ENCODE data around the gene SLCO2B1.

Gene SLCO2B1

GRCh38 chr11:75151346-75152047, 590 bp downstream of the SLCO2B1 start:
- H3K27me3 ChIP-seq (ENCODE audit: control insufficient read depth in 3 of 3, insufficient read depth in 3 of 3, low read depth in 1 of 3, low read length in 3 of 3), result no peaks in the 10 kb centered on the region
- H3K79me1 ChIP-seq (ENCODE audit: low read depth, low read length), result no peaks in the 10 kb centered on the region
- WGBS, 2 donors (ENCODE audit: extremely low coverage in 2 of 2, insufficient read length in 2 of 2, insufficient replicate concordance in 1 of 2), result no CpG with 5 or more reads among the region's 13 CpGs
- H3K23ac ChIP-seq (ENCODE audit: low read depth, low read length, poor library complexity), result no peak overlapping the region
- H3K9me3 ChIP-seq (replicated peaks in 1 of 2; ENCODE audit: control insufficient read depth in 2 of 2, insufficient read depth in 1 of 2, low read depth in 1 of 2, low read length in 2 of 2), result no peaks in the 10 kb centered on the region
- no peak overlapping the region for H3K18ac ChIP-seq (ENCODE audit: low read length)
- no peak overlapping the region for H2BK15ac ChIP-seq (ENCODE audit: low read length)
- no peaks in the 10 kb centered on the region for H3K36me3 ChIP-seq (replicated peaks in 1 of 2; ENCODE audit: control insufficient read depth in 2 of 2, insufficient read depth in 2 of 2, low read length in 2 of 2)
- no peak overlapping the region for H2AK5ac ChIP-seq (ENCODE audit: low read depth, low read length)
- no peak for DNase-seq (ENCODE audit: low spot score)
- no peak overlapping the region for H3K4me2 ChIP-seq (ENCODE audit: insufficient read depth, low read length, poor library complexity, severe bottlenecking)
- H3K4me1 ChIP-seq (ENCODE audit: control insufficient read depth in 2 of 2, insufficient read depth in 1 of 2, low read depth in 1 of 2, low read length in 2 of 2), result peaks cover 4 to 7% of the 10 kb centered on the region in 2 donors
- no peak overlapping the region for H4K8ac ChIP-seq (ENCODE audit: low read depth, low read length)
- H3K9ac ChIP-seq (ENCODE audit: low read depth, low read length, poor library complexity), result no peak overlapping the region
- H4K91ac ChIP-seq (ENCODE audit: low read depth, low read length, poor library complexity), result no peak overlapping the region
- no peak overlapping the region for H3K14ac ChIP-seq (ENCODE audit: low read length)
- no peak overlapping the region for H2BK120ac ChIP-seq (ENCODE audit: low read depth, low read length)
- no peak overlapping the region for H3K4me3 ChIP-seq (ENCODE audit: low read length in 2 of 2)
- H3K27ac ChIP-seq (replicated peaks; ENCODE audit: low read length), result no peak overlapping the region
- peak overlapping the region; percentile 60 for H2BK5ac ChIP-seq (ENCODE audit: low read length)
- no peak overlapping the region for H2BK12ac ChIP-seq (ENCODE audit: low read length)
- no peak overlapping the region for H2AFZ ChIP-seq (ENCODE audit: low read length)
- no peak overlapping the region for H3K4ac ChIP-seq (ENCODE audit: low read length)

GRCh38 chr11:75152090-75152489, 1.2 kb downstream of the SLCO2B1 start:
- no peak for DNase-seq (ENCODE audit: low spot score)
- Histone ChIP-seq H3K14ac (ENCODE audit: low read length) (no peak overlapping the region), H3K23ac (ENCODE audit: low read depth, low read length, poor library complexity) (no peak overlapping the region), H4K91ac (ENCODE audit: low read depth, low read length, poor library complexity) (no peak overlapping the region), H3K36me3 (replicated peaks in 1 of 2; ENCODE audit: control insufficient read depth in 2 of 2, insufficient read depth in 2 of 2, low read length in 2 of 2) (no peaks in the 10 kb centered on the region), H2BK15ac (ENCODE audit: low read length) (no peak overlapping the region), H3K4ac (ENCODE audit: low read length) (no peak overlapping the region), H4K8ac (ENCODE audit: low read depth, low read length) (no peak overlapping the region), H3K79me1 (ENCODE audit: low read depth, low read length) (no peaks in the 10 kb centered on the region), H3K4me1 (ENCODE audit: control insufficient read depth in 2 of 2, insufficient read depth in 1 of 2, low read depth in 1 of 2, low read length in 2 of 2) (peaks cover 4 to 7% of the 10 kb centered on the region in 2 donors), H3K4me3 (ENCODE audit: low read length in 2 of 2) (no peak overlapping the region), H2BK120ac (ENCODE audit: low read depth, low read length) (no peak overlapping the region), H3K9ac (ENCODE audit: low read depth, low read length, poor library complexity) (no peak overlapping the region), H2AK5ac (ENCODE audit: low read depth, low read length) (no peak overlapping the region), H3K27ac (replicated peaks; ENCODE audit: low read length) (no peak overlapping the region), H2BK5ac (ENCODE audit: low read length) (peak overlapping the region; percentile 60), H3K4me2 (ENCODE audit: insufficient read depth, low read length, poor library complexity, severe bottlenecking) (no peak overlapping the region), H2BK12ac (ENCODE audit: low read length) (peak overlapping the region; percentile 24), H3K27me3 (ENCODE audit: control insufficient read depth in 3 of 3, insufficient read depth in 3 of 3, low read depth in 1 of 3, low read length in 3 of 3) (no peaks in the 10 kb centered on the region), H3K18ac (ENCODE audit: low read length) (peak overlapping the region; percentile 44), H2AFZ (ENCODE audit: low read length) (no peak overlapping the region), H3K9me3 (replicated peaks in 1 of 2; ENCODE audit: control insufficient read depth in 2 of 2, insufficient read depth in 1 of 2, low read depth in 1 of 2, low read length in 2 of 2) (no peaks in the 10 kb centered on the region)
- WGBS, 2 donors (ENCODE audit: extremely low coverage in 2 of 2, insufficient read length in 2 of 2, insufficient replicate concordance in 1 of 2), result no CpG with 5 or more reads among the region's 6 CpGs

GRCh38 chr11:75152651-75153427, 1.9 kb downstream of the SLCO2B1 start:
- no peak for DNase-seq (ENCODE audit: low spot score)
- H3K4ac ChIP-seq (ENCODE audit: low read length), result no peak overlapping the region
- H2BK120ac ChIP-seq (ENCODE audit: low read depth, low read length), result peak overlapping the region; percentile 17
- H3K9me3 ChIP-seq (replicated peaks in 1 of 2; ENCODE audit: control insufficient read depth in 2 of 2, insufficient read depth in 1 of 2, low read depth in 1 of 2, low read length in 2 of 2), result no peaks in the 10 kb centered on the region
- no peak overlapping the region for H4K91ac ChIP-seq (ENCODE audit: low read depth, low read length, poor library complexity)
- no peaks in the 10 kb centered on the region for H3K27me3 ChIP-seq (ENCODE audit: control insufficient read depth in 3 of 3, insufficient read depth in 3 of 3, low read depth in 1 of 3, low read length in 3 of 3)
- H2BK15ac ChIP-seq (ENCODE audit: low read length), result no peak overlapping the region
- H2BK5ac ChIP-seq (ENCODE audit: low read length), result peak overlapping the region; percentile 60
- H3K4me2 ChIP-seq (ENCODE audit: insufficient read depth, low read length, poor library complexity, severe bottlenecking), result no peak overlapping the region
- no CpG with 5 or more reads among the region's 5 CpGs for WGBS, 2 donors (ENCODE audit: extremely low coverage in 2 of 2, insufficient read length in 2 of 2, insufficient replicate concordance in 1 of 2)
- H3K14ac ChIP-seq (ENCODE audit: low read length), result no peak overlapping the region
- H3K27ac ChIP-seq (replicated peaks; ENCODE audit: low read length), result no peak overlapping the region
- H3K36me3 ChIP-seq (replicated peaks in 1 of 2; ENCODE audit: control insufficient read depth in 2 of 2, insufficient read depth in 2 of 2, low read length in 2 of 2), result no peaks in the 10 kb centered on the region
- H3K9ac ChIP-seq (ENCODE audit: low read depth, low read length, poor library complexity), result no peak overlapping the region
- no peak overlapping the region for H3K4me3 ChIP-seq (ENCODE audit: low read length in 2 of 2)
- H3K18ac ChIP-seq (ENCODE audit: low read length), result peak overlapping the region; percentile 36
- peaks cover 4 to 7% of the 10 kb centered on the region in 2 donors for H3K4me1 ChIP-seq (ENCODE audit: control insufficient read depth in 2 of 2, insufficient read depth in 1 of 2, low read depth in 1 of 2, low read length in 2 of 2)
- H3K23ac ChIP-seq (ENCODE audit: low read depth, low read length, poor library complexity), result no peak overlapping the region
- no peak overlapping the region for H2AK5ac ChIP-seq (ENCODE audit: low read depth, low read length)
- no peaks in the 10 kb centered on the region for H3K79me1 ChIP-seq (ENCODE audit: low read depth, low read length)
- H4K8ac ChIP-seq (ENCODE audit: low read depth, low read length), result no peak overlapping the region
- no peak overlapping the region for H2AFZ ChIP-seq (ENCODE audit: low read length)
- no peak overlapping the region for H2BK12ac ChIP-seq (ENCODE audit: low read length)

All from neuronal stem cell (in vitro differentiated cells).